ENCODE data around the gene CNNM1.

CNNM1 gene

GRCh38 chr10:99395750-99396445 lies 66.7 kb downstream of the CNNM1 start:
- no peak for DNase-seq
- TF ChIP-seq GATA1 (IDR thresholded peaks at IDR 0.05; ENCODE audit: low read depth, low read length) (no peak), POLR2A (IDR thresholded peaks at IDR 0.05; ENCODE audit: low read length) (no peak)

- DNase-seq = no peak
- TF ChIP-seq GATA1 (IDR thresholded peaks at IDR 0.05; ENCODE audit: low read depth, low read length) = no peak
- no peak for TF ChIP-seq POLR2A (IDR thresholded peaks at IDR 0.05; ENCODE audit: low read length)
These were observed 67.3 kb downstream of the CNNM1 start for GRCh38 chr10:99396471-99396870.

DNA sequence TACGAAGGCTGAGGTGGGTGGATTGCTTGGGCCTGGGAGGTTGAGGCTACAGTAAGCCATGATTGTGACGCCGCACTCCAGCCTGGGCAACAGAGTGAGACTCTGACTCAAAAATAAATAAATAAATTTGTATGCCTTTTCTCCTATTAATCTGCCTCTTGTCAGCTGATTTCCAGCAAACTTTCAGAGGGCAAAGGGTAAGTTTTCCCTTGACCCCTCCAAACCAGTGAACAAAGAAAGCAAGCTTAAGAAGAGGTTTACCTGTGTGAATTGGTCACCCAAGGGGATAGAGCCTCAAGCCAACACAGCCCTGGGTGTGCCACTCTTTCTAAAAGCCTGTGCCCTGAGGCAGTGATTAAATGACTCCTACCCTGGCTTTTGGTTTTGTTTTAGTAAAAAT lies 70.5 kb downstream of the CNNM1 start:
- no peak for TF ChIP-seq POLR2A (IDR thresholded peaks at IDR 0.05; ENCODE audit: low read length)
- TF ChIP-seq GATA1 (IDR thresholded peaks at IDR 0.05; ENCODE audit: low read depth, low read length) = no peak
- DNase-seq = no peak

DNA sequence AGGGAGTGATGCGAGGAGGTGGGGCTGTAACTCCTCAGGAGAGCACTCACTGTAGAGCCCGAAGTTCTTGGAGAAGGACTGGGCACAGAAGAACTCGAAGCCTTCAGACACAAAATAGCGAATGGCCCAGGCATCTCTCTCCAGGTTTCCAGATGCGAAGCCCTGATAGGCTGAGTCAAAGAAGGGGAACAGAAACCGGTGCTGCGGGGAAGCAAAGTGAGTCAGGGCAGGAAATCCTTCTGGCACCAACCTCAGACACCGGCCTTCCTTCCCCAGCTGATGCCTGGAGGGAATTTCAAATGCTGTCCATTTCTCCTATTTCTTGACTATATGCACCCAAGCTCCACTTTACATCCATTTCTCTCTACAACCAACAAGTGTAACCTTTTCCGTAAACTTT lies 74.5 kb downstream of the CNNM1 start:
- DNase-seq = no peak
- TF ChIP-seq GATA1 (IDR thresholded peaks at IDR 0.05; ENCODE audit: low read depth, low read length) = no peak

DNA sequence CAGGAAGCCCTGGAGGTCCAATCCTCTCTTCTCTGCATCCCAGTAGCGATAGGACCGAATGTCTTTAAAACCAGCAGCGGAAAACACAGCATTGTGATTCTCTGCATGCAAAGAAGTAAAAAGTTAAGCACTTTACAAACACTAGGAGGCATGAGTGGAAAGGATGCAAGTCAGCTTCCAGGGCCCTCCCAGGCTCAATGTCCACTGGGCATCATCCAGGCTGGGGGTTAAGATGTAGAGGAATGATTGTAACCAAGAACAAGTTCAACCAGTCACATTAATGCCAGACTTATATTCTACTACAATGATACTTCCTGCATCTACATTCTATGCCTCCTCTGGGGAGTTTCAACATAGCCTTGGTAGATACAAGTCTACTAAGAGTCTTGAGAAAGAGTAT lies 77.0 kb downstream of the CNNM1 start:
- no peak for DNase-seq
- TF ChIP-seq POLR2A (IDR thresholded peaks at IDR 0.05; ENCODE audit: low read length) = no peak
- no peak for TF ChIP-seq GATA1 (IDR thresholded peaks at IDR 0.05; ENCODE audit: low read depth, low read length)

- no peak for DNase-seq
- TF ChIP-seq POLR2A (IDR thresholded peaks at IDR 0.05; ENCODE audit: low read length) (no peak), GATA1 (IDR thresholded peaks at IDR 0.05; ENCODE audit: low read depth, low read length) (no peak)
These were observed 81.0 kb downstream of the CNNM1 start for GRCh38 chr10:99410146-99410545.

DNA sequence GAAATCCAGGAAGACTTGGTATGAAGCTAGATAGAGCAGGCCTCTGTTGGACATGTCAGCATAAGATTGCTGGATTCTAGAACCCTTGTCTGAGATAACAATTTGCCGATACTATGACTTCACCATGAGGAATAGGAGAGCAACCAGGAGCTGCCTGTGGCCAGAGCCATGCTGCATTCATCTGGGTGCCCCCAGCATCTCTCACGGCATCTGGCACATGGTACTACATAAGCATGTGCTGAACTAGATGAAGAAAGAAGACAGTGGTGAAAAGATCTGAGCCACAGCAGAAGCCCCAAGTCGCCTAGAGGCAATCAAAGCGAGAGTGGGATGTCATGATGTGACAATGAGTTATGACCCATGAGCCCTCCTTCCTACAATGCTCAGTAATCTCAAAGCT lies 81.7 kb downstream of the CNNM1 start:
- no peak for DNase-seq
- no peak for TF ChIP-seq GATA1 (IDR thresholded peaks at IDR 0.05; ENCODE audit: low read depth, low read length)
- TF ChIP-seq POLR2A (IDR thresholded peaks at IDR 0.05; ENCODE audit: low read length) = no peak

DNA sequence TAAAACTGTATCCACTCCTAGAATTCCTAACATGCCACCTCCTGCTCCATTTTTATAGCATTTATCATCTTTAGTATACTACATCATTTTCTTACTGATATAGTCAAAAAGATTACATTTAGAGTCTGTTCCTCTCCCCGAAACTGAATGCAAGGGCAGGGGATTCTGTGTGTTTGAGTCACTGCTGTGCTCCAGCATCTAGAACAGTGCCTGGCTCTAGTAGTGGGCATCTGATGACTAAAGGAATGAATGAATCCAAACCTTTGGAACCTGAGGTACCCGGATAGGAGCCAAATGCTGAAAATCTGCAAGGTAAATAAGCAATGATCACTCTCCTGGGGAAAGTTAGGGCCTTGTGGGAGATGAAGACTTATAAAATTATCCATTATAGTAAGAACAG lies 82.4 kb downstream of the CNNM1 start:
- no peak for DNase-seq
- TF ChIP-seq POLR2A (IDR thresholded peaks at IDR 0.05; ENCODE audit: low read length) (no peak), GATA1 (IDR thresholded peaks at IDR 0.05; ENCODE audit: low read depth, low read length) (no peak)

DNA sequence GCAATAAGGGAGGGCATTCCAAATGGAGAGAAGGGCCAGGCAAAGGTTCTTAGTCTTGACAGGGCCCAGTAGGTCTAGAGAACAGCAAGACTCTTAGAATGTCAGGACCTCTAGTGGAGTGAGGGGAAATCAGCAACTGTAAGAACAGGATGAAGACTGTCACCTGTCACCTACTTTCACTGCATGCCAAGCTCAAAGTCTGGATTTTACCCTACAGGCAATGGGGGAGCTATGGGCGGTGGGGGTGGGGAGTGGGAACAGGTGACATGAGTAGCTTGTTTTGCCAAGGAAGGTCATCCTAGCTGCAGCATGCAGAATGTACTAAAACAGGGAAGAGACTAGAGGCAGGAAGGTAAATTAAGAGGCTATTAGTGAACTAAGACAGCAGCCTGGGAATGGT lies 82.9 kb downstream of the CNNM1 start:
- no peak for DNase-seq
- TF ChIP-seq GATA1 (IDR thresholded peaks at IDR 0.05; ENCODE audit: low read depth, low read length) (no peak), POLR2A (IDR thresholded peaks at IDR 0.05; ENCODE audit: low read length) (no peak)

GRCh38 chr10:99418910-99419624 lies 89.9 kb downstream of the CNNM1 start:
- no peak for DNase-seq
- no peak for TF ChIP-seq POLR2A (IDR thresholded peaks at IDR 0.05; ENCODE audit: low read length)
- TF ChIP-seq GATA1 (IDR thresholded peaks at IDR 0.05; ENCODE audit: low read depth, low read length) = no peak

GRCh38 chr10:99419688-99420087 lies 90.5 kb downstream of the CNNM1 start:
- no peak for DNase-seq
- TF ChIP-seq POLR2A (IDR thresholded peaks at IDR 0.05; ENCODE audit: low read length) (no peak), GATA1 (IDR thresholded peaks at IDR 0.05; ENCODE audit: low read depth, low read length) (no peak)

DNA sequence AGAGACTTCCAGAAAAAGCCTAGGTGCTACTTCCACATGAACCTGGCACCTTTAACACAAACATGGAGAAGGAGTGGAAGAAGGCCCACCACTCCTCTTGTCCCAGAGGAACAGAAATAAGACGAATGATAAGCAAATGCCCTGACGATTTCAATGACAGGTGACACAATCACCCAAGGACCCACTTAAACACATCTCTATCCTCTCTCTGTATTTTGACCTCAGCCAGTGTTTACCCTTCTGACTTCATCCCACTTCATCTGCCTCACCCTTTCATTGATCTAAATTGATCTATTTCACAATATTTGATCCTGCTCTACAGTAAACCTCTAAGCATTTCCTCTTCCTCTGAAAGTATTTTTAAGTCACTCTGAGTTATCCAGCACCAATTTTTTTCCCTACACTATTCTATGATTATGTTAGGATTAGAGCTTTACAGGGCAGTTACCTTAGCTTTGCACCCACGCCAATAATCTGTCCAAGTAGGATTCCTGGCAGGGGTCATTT lies 92.1 kb downstream of the CNNM1 start:
- TF ChIP-seq GATA1 (IDR thresholded peaks at IDR 0.05; ENCODE audit: low read depth, low read length) (no peak), POLR2A (IDR thresholded peaks at IDR 0.05; ENCODE audit: low read length) (no peak)
- no peak for DNase-seq

DNA sequence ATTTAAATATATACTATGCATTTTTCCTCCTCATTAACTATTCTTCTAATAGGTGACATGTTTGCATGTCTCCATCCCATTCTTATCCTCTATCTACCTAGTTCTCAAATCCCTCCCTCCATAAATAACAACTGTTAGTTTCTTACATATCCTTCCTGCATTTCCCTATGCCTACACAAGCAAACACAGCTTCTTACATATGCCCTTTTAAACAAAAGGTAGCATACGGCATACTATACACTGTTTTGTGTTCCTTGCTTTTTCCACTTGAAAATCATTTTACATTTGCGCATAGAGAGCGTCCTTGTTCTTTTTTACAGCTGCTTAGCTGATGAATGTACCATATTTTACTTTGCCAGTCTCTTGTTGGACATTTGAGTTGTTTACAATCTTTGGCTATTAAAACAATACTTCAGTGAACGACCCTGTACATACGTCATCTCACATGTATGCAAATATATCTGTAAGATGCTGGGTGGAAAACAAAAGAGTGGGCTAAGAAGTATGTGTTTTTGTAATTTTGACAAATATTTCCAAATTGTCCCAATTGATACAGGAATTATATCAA lies 93.5 kb downstream of the CNNM1 start:
- TF ChIP-seq GATA1 (IDR thresholded peaks at IDR 0.05; ENCODE audit: low read depth, low read length) (no peak), POLR2A (IDR thresholded peaks at IDR 0.05; ENCODE audit: low read length) (no peak)
- DNase-seq = no peak

- TF ChIP-seq GATA1 (IDR thresholded peaks at IDR 0.05; ENCODE audit: low read depth, low read length) (no peak), POLR2A (IDR thresholded peaks at IDR 0.05; ENCODE audit: low read length) (no peak)
These were observed 95.5 kb downstream of the CNNM1 start for GRCh38 chr10:99424656-99425055.

GRCh38 chr10:99425204-99425603 lies 96.0 kb downstream of the CNNM1 start:
- no peak for DNase-seq

More at GRCh38 chr10:99424656-99425055, 95.5 kb downstream of the CNNM1 start:
- DNase-seq = no peak

More at GRCh38 chr10:99425204-99425603, 96.0 kb downstream of the CNNM1 start:
- no peak for TF ChIP-seq POLR2A (IDR thresholded peaks at IDR 0.05; ENCODE audit: low read length)

Measured in erythroblast (primary cell).